B cell (primary cell): ENCODE measurements around the gene ZSCAN31. TPM values are rescaled to one million over a fixed set of nuclear protein-coding genes. Genes with fewer than 3 reads are reported as not detected.

ENCODE experiments used
- ATAC-seq: fragments of 200-7000 bp; cut with Tn5 transposase; one replicate; pipeline ENCODE4 v1.10.0; 2021; ENCODE audit warnings: low read depth, mild to moderate bottlenecking, moderate number of reproducible peaks, moderate library complexity
- CTCF ChIA-PET: fragments of 350-600 bp; sonication (Branson Sonifier 250); formaldehyde crosslinking; loops from one replicate; lab custom pipeline; 2021; ENCODE audit warnings: antibody characterized with exemption, inconsistent platforms; lab: Charles Lee
- POLR2A ChIA-PET: fragments of 350-600 bp; sonication (Branson Sonifier 250); formaldehyde crosslinking; loops from one replicate; lab custom pipeline; 2021; ENCODE audit warnings: antibody characterized with exemption; lab: Charles Lee
- DNase-seq: peaks from one replicate; pipeline ENCODE4 v3.0.0; 2013
- H2AFZ ChIP-seq: 2 replicates; pipeline ENCODE4 v1.6.1; 2012; ENCODE audit warnings: mild to moderate bottlenecking, low read depth, low read length; ENCODE audit not compliant: insufficient read depth, poor library complexity, severe bottlenecking
- H3K27ac ChIP-seq, 2 donors: 1 replicate in 1 of 2; 2 replicates in 1 of 2; pipeline ENCODE4 v1.5.1; 2012 to 2013; ENCODE audit warnings: low read length in 2 of 2, mild to moderate bottlenecking in 2 of 2, moderate library complexity in 1 of 2
- H3K27me3 ChIP-seq, 4 experiments: fragments of 200-600 bp in 1 of 4; sonication (generic) in 1 of 4; replicated peaks in 1 of 4; 1 replicate in 2 of 4; 2 replicates in 2 of 4; pipeline versions ENCODE4 v1.6.1 to v1.7.0; 2013 to 2016; ENCODE audit warnings: low read length in 3 of 4, mild to moderate bottlenecking in 2 of 4, mixed read lengths in 1 of 4, moderate library complexity in 1 of 4; ENCODE audit not compliant: insufficient read depth in 4 of 4, control insufficient read depth in 3 of 4; ENCODE audit errors: control extremely low read depth in 1 of 4
- H3K36me3 ChIP-seq, 2 experiments: replicated peaks in 1 of 2; 1 replicate in 1 of 2; 2 replicates in 1 of 2; pipeline versions ENCODE4 v1.6.1 to v1.7.1; 2013; ENCODE audit warnings: low read length in 1 of 2; ENCODE audit not compliant: insufficient read depth in 2 of 2, control insufficient read depth in 1 of 2; ENCODE audit errors: control extremely low read depth in 1 of 2, extremely low read depth in 1 of 2
- H3K4me1 ChIP-seq, 2 donors: fragments of 200-600 bp in 1 of 2; sonication (generic) in 1 of 2; 1 replicate in 1 of 2; 2 replicates in 1 of 2; pipeline versions ENCODE4 v1.5.1 to v1.6.1; 2013 to 2017; ENCODE audit warnings: low read length in 2 of 2; ENCODE audit not compliant: control insufficient read depth in 2 of 2, insufficient read depth in 2 of 2
- H3K4me2 ChIP-seq: replicated peaks from 2 replicates; pipeline ENCODE3; 2012; ENCODE audit warnings: mild to moderate bottlenecking, low read depth, low read length; ENCODE audit not compliant: poor library complexity, severe bottlenecking
- H3K4me3 ChIP-seq, 5 experiments: fragments of 200-600 bp in 1 of 5; sonication (generic) in 1 of 5; 1 replicate in 3 of 5; 2 replicates in 2 of 5; pipeline versions ENCODE4 v1.5.1 to v1.7.0; 2011 to 2016; ENCODE audit warnings: low read length in 4 of 5, mild to moderate bottlenecking in 4 of 5, low read depth in 2 of 5, control low read depth in 1 of 5, moderate library complexity in 1 of 5; ENCODE audit not compliant: insufficient read depth in 1 of 5; ENCODE audit errors: control extremely low read depth in 1 of 5, extremely low read depth in 1 of 5
- H3K79me2 ChIP-seq: fragments of 200-600 bp; sonication (generic); one replicate; pipeline ENCODE4 v1.6.0; 2016; ENCODE audit warnings: low read length; ENCODE audit not compliant: control insufficient read depth, insufficient read depth
- H3K9ac ChIP-seq: fragments of 200-600 bp; sonication (generic); 2 replicates; pipeline ENCODE4 v1.6.1; 2017; ENCODE audit warnings: mild to moderate bottlenecking, low read length, moderate library complexity
- H3K9me3 ChIP-seq, 3 donors: one replicate each; pipeline versions ENCODE4 v1.6.1 to v1.7.1; 2013; ENCODE audit warnings: low read length in 2 of 3; ENCODE audit not compliant: control insufficient read depth in 2 of 3, insufficient read depth in 1 of 3; ENCODE audit errors: control extremely low read depth in 1 of 3
- H4K20me1 ChIP-seq: 2 replicates; pipeline ENCODE4 v1.6.0; 2012; ENCODE audit warnings: mild to moderate bottlenecking, low read length; ENCODE audit not compliant: insufficient read depth, control insufficient read depth, poor library complexity, severe bottlenecking
- H3K27ac Mint-ChIP-seq: one replicate; pipeline ENCODE4 v1.8.0; 2021; ENCODE audit warnings: mixed read lengths
- H3K27me3 Mint-ChIP-seq: one replicate; pipeline ENCODE4 v1.8.0; 2021; ENCODE audit warnings: mixed read lengths
- H3K4me1 Mint-ChIP-seq: one replicate; pipeline ENCODE4 v1.8.0; 2021; ENCODE audit warnings: mixed read lengths
- H3K4me3 Mint-ChIP-seq: one replicate; pipeline ENCODE4 v1.8.0; 2021; ENCODE audit warnings: mixed read lengths
- H3K9me3 Mint-ChIP-seq: one replicate; pipeline ENCODE4 v1.8.0; 2022; ENCODE audit warnings: mixed read lengths; ENCODE audit not compliant: insufficient read depth
- EZH2 ChIP-seq: IDR thresholded peaks from 2 replicates; pipeline ENCODE4 v1.6.1; 2012; ENCODE audit warnings: borderline replicate concordance, low read depth, mild to moderate bottlenecking, moderate library complexity, low read length; ENCODE audit not compliant: insufficient read depth, poor library complexity, severe bottlenecking
- WGBS: methylation state at CpG from one replicate; pipeline ENCODE4 v1.1.5; 2013; ENCODE audit warnings: missing lambda C conversion rate; ENCODE audit not compliant: insufficient coverage; 5-methylcytosine and 5-hydroxymethylcytosine counted together
- intact Hi-C: fragments of 100-400 bp; cut with micrococcal nuclease; formaldehyde crosslinking; loops from one replicate; pipeline ENCODE4 v1.10.0; 2022
- polyA plus RNA-seq: library from polyadenylated mRNA; depleted of rRNA; stranded (reverse); fragments of >200 nt; gene quantifications from 2 replicates; pipeline ENCODE4 v1.2.3, GENCODE V29; 2012
- total RNA-seq, 2 donors: library from RNA; stranded (reverse); fragments of 120-200 nt in 1 of 2; gene quantifications; 1 replicate in 1 of 2; 2 replicates in 1 of 2; pipeline versions ENCODE4 v1.2.3 to v1.2.4, GENCODE V29; 2013 to 2022
- TF ChIP-seq, protein P1 (sequence below): fragments of 200-600 bp; IDR thresholded peaks from one replicate; pipeline ENCODE4 v1.8.0; 2022; ENCODE audit warnings: antibody characterized with exemption, mild to moderate bottlenecking

Gene ZSCAN31
- total and polyA plus RNA-seq, 2 donors (not counting 1 experiment from before 2014, with no cell fraction given) = 1.9 to 4.6 TPM

DNA sequence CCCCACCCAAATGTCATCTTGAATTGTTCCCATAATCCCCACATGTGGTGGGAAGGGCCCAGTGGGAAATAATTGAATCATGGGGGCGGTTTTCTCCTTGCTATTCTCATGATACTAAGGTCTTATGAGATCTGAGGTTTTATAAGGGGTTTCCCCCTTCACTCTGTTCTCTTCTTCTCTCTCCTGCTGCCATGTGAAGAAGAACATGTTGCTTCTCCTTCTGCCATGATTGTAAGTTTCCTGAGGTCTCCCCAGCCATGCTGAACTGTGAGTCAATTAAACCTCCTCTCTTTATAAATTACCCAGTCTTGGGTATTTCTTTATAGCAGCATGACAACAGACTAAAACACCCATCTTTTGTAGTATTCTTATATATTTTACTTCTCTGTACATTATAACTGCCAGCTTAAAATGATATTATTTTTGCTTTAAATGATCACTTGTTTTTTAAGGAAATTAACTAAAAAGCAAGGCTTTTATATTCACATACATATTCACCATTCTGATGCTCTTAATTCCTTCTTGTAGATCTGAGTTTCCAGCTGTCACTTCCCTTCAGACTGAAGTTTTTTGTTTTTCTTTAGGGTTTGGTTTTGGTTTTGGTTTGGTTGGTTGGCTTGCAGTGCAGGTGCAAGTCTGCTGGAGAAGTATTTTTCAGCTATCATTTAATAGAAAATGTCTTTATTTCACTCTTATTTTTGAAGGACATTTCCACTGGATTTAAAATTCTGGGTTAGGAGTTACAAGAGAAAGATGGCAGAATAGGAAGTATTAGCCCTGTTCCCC lies 4.6 kb upstream of the ZSCAN31 start:
- CTCF ChIA-PET = interaction anchor here (1.8 kb wide), 1 partner anchor 16 kb away, joined by 5 read pairs; no protein-coding TSS in a partner anchor
- H4K20me1 ChIP-seq = no peaks in the 10 kb centered on the region
- WGBS = no CpG with 5 or more reads among the region's 1 CpG

DNA sequence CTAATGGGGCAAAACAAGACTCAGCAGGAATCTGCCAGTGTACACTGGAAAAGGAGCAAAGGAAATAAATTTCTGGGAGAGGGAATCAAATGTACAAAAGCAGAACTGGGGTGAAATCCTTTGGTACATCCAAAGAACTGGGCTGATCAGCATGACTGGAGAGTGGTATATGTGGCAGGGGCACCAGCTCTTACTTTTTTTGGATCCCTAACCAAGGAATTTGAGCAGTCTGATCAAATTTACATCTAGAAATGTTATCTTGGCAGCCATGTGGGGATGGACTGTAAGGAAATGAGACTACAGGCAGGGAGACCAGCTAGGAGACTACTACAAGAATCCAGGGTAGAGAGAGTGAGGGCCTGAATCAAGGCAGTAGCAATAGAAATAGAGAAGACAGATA lies 1.2 kb upstream of the ZSCAN31 start:
- ChIA-PET CTCF (interaction anchor here (1.1 kb wide), 1 partner anchor 70 kb away, joined by 4 read pairs; the partner anchor contains the start of gene ZSCAN26), POLR2A (no interaction called here)
- Mint-ChIP-seq H3K4me3 (no peak overlapping the region), H3K9me3 (peaks cover 9% of the 10 kb centered on the region), H3K27ac (no peak overlapping the region), H3K27me3 (no peaks in the 10 kb centered on the region), H3K4me1 (no peaks in the 10 kb centered on the region)
- TF ChIP-seq, protein P1, sequence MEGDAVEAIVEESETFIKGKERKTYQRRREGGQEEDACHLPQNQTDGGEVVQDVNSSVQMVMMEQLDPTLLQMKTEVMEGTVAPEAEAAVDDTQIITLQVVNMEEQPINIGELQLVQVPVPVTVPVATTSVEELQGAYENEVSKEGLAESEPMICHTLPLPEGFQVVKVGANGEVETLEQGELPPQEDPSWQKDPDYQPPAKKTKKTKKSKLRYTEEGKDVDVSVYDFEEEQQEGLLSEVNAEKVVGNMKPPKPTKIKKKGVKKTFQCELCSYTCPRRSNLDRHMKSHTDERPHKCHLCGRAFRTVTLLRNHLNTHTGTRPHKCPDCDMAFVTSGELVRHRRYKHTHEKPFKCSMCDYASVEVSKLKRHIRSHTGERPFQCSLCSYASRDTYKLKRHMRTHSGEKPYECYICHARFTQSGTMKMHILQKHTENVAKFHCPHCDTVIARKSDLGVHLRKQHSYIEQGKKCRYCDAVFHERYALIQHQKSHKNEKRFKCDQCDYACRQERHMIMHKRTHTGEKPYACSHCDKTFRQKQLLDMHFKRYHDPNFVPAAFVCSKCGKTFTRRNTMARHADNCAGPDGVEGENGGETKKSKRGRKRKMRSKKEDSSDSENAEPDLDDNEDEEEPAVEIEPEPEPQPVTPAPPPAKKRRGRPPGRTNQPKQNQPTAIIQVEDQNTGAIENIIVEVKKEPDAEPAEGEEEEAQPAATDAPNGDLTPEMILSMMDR = no peak
- no peak for TF ChIP-seq EZH2
- DNase-seq = no peak
- H3K9me3 ChIP-seq = peaks cover 0 to 11% (median 0%) of the 10 kb centered on the region in 3 donors
- no peak overlapping the region for H3K9ac ChIP-seq
- H2AFZ ChIP-seq = no peak overlapping the region
- peaks cover 11 to 18% of the 10 kb centered on the region in 2 donors for H3K4me1 ChIP-seq
- H3K4me3 ChIP-seq = peak overlapping the region in 1 of 5 experiments; percentile 98
- H4K20me1 ChIP-seq = no peaks in the 10 kb centered on the region
- no peak for ATAC-seq
- H3K27ac ChIP-seq = no peak overlapping the region
- H3K79me2 ChIP-seq = no peaks in the 10 kb centered on the region
- peak overlapping the region; percentile 86 for H3K4me2 ChIP-seq
- intact Hi-C loops = loop anchor here (2.0 to 5.0 kb wide), 4 partner anchors 55 to 440 kb away; partner anchors contain the start of genes PGBD1 and ZNF165
- no peaks in the 10 kb centered on the region for H3K36me3 ChIP-seq
- peaks cover 0 to 3% (median 0%) of the 10 kb centered on the region in 4 experiments for H3K27me3 ChIP-seq

More for the DNA sequence above, 4.6 kb upstream of the ZSCAN31 start:
- POLR2A ChIA-PET = no interaction called here
- intact Hi-C loops = no loop called here
- H3K27ac ChIP-seq = no peak overlapping the region
- DNase-seq (no peak), ATAC-seq (no peak)
- H3K4me1 ChIP-seq = peaks cover 11 to 13% of the 10 kb centered on the region in 2 donors
- H3K79me2 ChIP-seq = no peaks in the 10 kb centered on the region
- H3K36me3 ChIP-seq = no peaks in the 10 kb centered on the region
- no peak overlapping the region for H3K4me2 ChIP-seq
- H3K27me3 Mint-ChIP-seq = peaks cover 17% of the 10 kb centered on the region
- peaks cover 7% of the 10 kb centered on the region for H3K9me3 Mint-ChIP-seq
- no peaks in the 10 kb centered on the region for H3K4me1 Mint-ChIP-seq
- H3K27me3 ChIP-seq = peaks cover 0 to 3% (median 0%) of the 10 kb centered on the region in 4 experiments
- TF ChIP-seq, protein P1 = no peak
- no peak for TF ChIP-seq EZH2
- no peak overlapping the region for H3K4me3 ChIP-seq
- no peak overlapping the region for H2AFZ ChIP-seq
- H3K4me3 Mint-ChIP-seq = no peak overlapping the region
- H3K27ac Mint-ChIP-seq = no peak overlapping the region
- H3K9me3 ChIP-seq = peaks cover 0 to 11% (median 0%) of the 10 kb centered on the region in 3 donors
- H3K9ac ChIP-seq = no peak overlapping the region
